ENCODE measurements around the gene BEST1. TPM values are rescaled to one million over a fixed set of nuclear protein-coding genes. Genes with fewer than 3 reads are reported as not detected.

The BEST1 gene
- total and polyA plus RNA-seq, 2 donors (not counting 1 experiment from before 2014, with no cell fraction given): 2.5 to 15.2 TPM

DNA sequence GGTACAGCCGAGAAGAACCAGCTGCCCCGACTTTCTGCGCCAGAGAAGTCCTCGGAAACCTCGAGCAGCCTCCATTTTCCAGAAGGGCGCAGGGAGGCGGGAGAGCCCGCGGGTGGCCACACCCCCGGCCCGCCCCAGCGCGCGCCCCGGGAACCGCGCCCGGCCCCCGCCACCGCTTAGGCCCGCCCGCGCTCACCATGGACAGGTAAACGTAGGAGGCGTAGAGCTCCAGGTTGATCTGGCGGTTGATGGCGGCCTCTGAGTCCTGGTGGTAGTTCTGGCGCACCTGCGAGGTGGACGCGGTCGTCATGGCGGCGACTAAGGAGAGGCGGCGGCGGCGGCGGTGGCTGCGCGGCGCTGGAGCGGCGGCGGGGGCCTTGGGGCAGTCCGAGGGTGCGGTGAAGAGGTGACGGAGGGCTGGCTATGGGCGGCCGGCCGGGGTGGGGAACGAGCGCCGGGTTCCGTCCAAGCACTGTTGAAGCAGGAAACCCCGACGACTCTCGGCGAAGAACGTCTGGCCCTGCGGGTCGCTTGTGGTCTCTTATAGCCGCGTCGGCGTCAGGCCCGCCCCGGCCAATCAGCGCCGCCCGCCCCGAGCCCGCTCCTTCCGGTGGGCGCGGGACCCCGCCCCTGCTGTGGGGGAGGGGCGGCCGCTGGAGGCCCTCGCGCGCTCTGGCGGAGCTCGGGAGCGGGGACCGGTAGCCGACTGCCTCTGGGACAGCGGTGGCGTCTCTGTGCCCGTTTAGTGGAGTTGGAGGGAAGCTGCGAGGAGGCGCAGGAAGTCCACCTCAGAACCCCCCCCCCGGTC is 17.2 kb downstream of the BEST1 start, which contains the start of gene FTH1:
FTH1 (minus strand) TSS at position 519 of the 808 bp plus-strand sequence; CDS start at position 310, 209 bp downstream.
- H3K27ac ChIP-seq (ENCODE audit: insufficient read depth, low read length): peak within 1 kb of the TSS; percentile 91
- peak within 1 kb of the TSS; percentile 78 for H3K9ac ChIP-seq (ENCODE audit: insufficient read depth, low read length)
- no peaks in the 10 kb centered on the region for H3K27me3 ChIP-seq (ENCODE audit: control insufficient read depth, insufficient read depth, low read length)
- no peaks in the 10 kb centered on the region for H3K9me3 ChIP-seq (ENCODE audit: control insufficient read depth, insufficient read depth, low read depth, low read length)
- DNase-seq (ENCODE audit: low read depth in 2 of 2): peak; percentile 83 to 94
- peak within 1 kb of the TSS; percentile 78 to 93 (median 88) for H3K4me3 ChIP-seq (replicated peaks in 1 of 4; ENCODE audit: control extremely low read depth in 1 of 4, insufficient read depth in 1 of 4, low read depth in 3 of 4, low read length in 4 of 4)
- TF ChIP-seq, protein P1, sequence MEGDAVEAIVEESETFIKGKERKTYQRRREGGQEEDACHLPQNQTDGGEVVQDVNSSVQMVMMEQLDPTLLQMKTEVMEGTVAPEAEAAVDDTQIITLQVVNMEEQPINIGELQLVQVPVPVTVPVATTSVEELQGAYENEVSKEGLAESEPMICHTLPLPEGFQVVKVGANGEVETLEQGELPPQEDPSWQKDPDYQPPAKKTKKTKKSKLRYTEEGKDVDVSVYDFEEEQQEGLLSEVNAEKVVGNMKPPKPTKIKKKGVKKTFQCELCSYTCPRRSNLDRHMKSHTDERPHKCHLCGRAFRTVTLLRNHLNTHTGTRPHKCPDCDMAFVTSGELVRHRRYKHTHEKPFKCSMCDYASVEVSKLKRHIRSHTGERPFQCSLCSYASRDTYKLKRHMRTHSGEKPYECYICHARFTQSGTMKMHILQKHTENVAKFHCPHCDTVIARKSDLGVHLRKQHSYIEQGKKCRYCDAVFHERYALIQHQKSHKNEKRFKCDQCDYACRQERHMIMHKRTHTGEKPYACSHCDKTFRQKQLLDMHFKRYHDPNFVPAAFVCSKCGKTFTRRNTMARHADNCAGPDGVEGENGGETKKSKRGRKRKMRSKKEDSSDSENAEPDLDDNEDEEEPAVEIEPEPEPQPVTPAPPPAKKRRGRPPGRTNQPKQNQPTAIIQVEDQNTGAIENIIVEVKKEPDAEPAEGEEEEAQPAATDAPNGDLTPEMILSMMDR (conservative IDR thresholded peaks at IDR 0.05 in 1 of 2, IDR thresholded peaks at IDR 0.05 in 1 of 2; ENCODE audit: low read depth in 1 of 2, low read length in 2 of 2): no peak
- no peak for TF ChIP-seq EZH2 (IDR thresholded peaks at IDR 0.05; ENCODE audit: low read length, missing control alignments)
- peak within 1 kb of the TSS; percentile 90 for H3K4me2 ChIP-seq (ENCODE audit: extremely low read depth, insufficient read depth, low read length)
- peaks cover 6% of the 10 kb centered on the region for H4K20me1 ChIP-seq (ENCODE audit: control insufficient read depth, extremely low read depth, insufficient read depth, low read length)
- peaks cover 13% of the 10 kb centered on the region for H3K36me3 ChIP-seq (ENCODE audit: control insufficient read depth, insufficient read depth, low read length)
- H3K4me1 ChIP-seq (ENCODE audit: control insufficient read depth, extremely low read depth, insufficient read depth, low read length): peaks cover 34% of the 10 kb centered on the region
- H3K79me2 ChIP-seq (ENCODE audit: control insufficient read depth, insufficient read depth, low read length): peaks cover 38% of the 10 kb centered on the region
- H2AFZ ChIP-seq (ENCODE audit: low read length): peak within 1 kb of the TSS; percentile 28

DNA sequence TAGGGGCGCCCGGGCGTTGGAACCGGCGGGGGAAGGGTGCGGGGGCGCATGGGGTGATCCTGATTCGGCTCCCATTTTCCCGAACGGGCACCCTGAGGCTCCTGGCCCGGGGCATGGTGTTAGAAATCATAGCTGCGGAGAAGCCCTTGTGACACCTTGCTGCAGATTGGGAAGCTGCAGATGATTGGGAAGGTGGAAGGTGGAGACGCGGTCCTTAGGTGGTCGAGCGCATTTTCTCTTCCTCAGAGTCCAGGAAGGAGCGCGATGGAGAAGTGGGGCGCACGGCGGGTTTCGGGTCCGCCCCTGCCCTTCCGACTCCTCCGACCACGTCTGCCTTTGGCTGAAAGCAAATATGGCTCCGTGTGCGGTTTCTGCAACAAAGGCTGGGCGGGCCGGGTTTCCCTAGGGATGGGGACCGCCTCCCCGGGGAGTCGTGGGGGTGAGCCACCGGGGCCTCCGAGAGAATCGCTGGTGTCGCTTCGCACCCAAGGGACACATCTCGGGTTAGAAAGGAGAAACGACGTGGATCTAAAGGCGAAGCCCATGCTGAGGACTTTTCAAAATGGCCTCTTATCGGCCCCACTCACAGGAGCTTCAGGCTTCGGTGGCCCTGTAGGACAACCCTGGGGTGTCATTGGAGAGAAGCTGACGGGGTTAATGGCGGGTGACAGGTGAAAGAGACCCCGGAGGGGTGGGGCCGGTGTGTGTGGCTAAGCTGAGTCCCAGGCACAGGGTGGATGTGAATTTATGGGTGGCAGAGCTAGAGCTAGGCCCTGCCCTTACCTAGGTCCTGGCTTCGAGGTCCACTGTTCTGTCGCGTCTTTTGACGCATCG is 18.0 kb downstream of the BEST1 start:
- peak in 1 of 2 donors; percentile 35 for DNase-seq (ENCODE audit: low read depth in 2 of 2)
- H3K4me2 ChIP-seq (ENCODE audit: extremely low read depth, insufficient read depth, low read length): peak overlapping the region; percentile 90
- H3K4me1 ChIP-seq (ENCODE audit: control insufficient read depth, extremely low read depth, insufficient read depth, low read length): peaks cover 41% of the 10 kb centered on the region
- TF ChIP-seq, protein P1 (conservative IDR thresholded peaks at IDR 0.05 in 1 of 2, IDR thresholded peaks at IDR 0.05 in 1 of 2; ENCODE audit: low read depth in 1 of 2, low read length in 2 of 2): no peak
- TF ChIP-seq EZH2 (IDR thresholded peaks at IDR 0.05; ENCODE audit: low read length, missing control alignments): no peak
- H3K9ac ChIP-seq (ENCODE audit: insufficient read depth, low read length): peak overlapping the region; percentile 78
- H3K4me3 ChIP-seq (replicated peaks in 1 of 4; ENCODE audit: control extremely low read depth in 1 of 4, insufficient read depth in 1 of 4, low read depth in 3 of 4, low read length in 4 of 4): peak overlapping the region; percentile 78 to 93 (median 84)
- H3K27ac ChIP-seq (ENCODE audit: insufficient read depth, low read length): peak overlapping the region; percentile 91
- no peaks in the 10 kb centered on the region for H3K27me3 ChIP-seq (ENCODE audit: control insufficient read depth, insufficient read depth, low read length)
- H3K79me2 ChIP-seq (ENCODE audit: control insufficient read depth, insufficient read depth, low read length): peaks cover 38% of the 10 kb centered on the region
- peaks cover 13% of the 10 kb centered on the region for H3K36me3 ChIP-seq (ENCODE audit: control insufficient read depth, insufficient read depth, low read length)
- peak overlapping the region; percentile 28 for H2AFZ ChIP-seq (ENCODE audit: low read length)
- peaks cover 6% of the 10 kb centered on the region for H4K20me1 ChIP-seq (ENCODE audit: control insufficient read depth, extremely low read depth, insufficient read depth, low read length)
- H3K9me3 ChIP-seq (ENCODE audit: control insufficient read depth, insufficient read depth, low read depth, low read length): no peaks in the 10 kb centered on the region
